ENCODE results near the gene APH1B.

DNA sequence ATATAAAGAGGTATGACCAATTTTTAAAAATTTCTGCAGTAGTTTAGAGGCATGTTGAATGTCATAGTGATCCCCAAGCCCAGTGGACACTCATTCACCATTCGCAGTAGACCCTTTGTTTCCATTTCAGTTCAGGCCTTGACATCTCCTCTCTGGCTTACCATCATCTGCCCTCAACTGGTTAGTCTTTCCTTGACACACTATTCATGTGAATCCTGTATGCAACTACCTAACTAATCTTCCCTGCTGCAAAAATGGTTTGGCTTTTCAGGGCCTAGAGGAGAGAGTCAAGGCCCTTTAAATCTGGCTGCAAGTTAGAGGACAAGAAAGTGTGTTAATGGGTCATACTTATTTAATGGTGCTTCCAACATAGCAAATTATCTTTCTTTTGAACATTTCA, 10.9 kb downstream of the APH1B start:
- TF ChIP-seq, protein P1, sequence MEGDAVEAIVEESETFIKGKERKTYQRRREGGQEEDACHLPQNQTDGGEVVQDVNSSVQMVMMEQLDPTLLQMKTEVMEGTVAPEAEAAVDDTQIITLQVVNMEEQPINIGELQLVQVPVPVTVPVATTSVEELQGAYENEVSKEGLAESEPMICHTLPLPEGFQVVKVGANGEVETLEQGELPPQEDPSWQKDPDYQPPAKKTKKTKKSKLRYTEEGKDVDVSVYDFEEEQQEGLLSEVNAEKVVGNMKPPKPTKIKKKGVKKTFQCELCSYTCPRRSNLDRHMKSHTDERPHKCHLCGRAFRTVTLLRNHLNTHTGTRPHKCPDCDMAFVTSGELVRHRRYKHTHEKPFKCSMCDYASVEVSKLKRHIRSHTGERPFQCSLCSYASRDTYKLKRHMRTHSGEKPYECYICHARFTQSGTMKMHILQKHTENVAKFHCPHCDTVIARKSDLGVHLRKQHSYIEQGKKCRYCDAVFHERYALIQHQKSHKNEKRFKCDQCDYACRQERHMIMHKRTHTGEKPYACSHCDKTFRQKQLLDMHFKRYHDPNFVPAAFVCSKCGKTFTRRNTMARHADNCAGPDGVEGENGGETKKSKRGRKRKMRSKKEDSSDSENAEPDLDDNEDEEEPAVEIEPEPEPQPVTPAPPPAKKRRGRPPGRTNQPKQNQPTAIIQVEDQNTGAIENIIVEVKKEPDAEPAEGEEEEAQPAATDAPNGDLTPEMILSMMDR (IDR thresholded peaks at IDR 0.05) = no peak
- no peak for TF ChIP-seq POLR2A (IDR thresholded peaks at IDR 0.05)

All from uterus (tissue), 2 donors.